VCaP (cell line): ENCODE data around the gene PCDHGA10.
"Not testable (repeated sequence)": the region's sequence is repeated elsewhere in the genome, so short reads cannot be mapped to it uniquely, and the experiment has no call there.

Experiments
- H3K27ac ChIP-seq: fragments of 450-650 bp; 2 replicates; pipeline ENCODE4 v1.5.1; 2017
- TF ChIP-seq, protein P1 (sequence below): fragments of 450-650 bp; conservative IDR thresholded peaks from 2 replicates; pipeline ENCODE4 v1.5.1; 2017; ENCODE audit warnings: mild to moderate bottlenecking, moderate library complexity

PCDHGA10 gene

GRCh38 chr5:141417494-141418172 lies 4.8 kb downstream of the PCDHGA10 start, which contains the start of gene PCDHGB7:
Gene PCDHGB7, plus strand, starts transcription at chr5:141417677. Its CDS starts 183 bp downstream, at chr5:141417860.
- TF ChIP-seq, protein P1, sequence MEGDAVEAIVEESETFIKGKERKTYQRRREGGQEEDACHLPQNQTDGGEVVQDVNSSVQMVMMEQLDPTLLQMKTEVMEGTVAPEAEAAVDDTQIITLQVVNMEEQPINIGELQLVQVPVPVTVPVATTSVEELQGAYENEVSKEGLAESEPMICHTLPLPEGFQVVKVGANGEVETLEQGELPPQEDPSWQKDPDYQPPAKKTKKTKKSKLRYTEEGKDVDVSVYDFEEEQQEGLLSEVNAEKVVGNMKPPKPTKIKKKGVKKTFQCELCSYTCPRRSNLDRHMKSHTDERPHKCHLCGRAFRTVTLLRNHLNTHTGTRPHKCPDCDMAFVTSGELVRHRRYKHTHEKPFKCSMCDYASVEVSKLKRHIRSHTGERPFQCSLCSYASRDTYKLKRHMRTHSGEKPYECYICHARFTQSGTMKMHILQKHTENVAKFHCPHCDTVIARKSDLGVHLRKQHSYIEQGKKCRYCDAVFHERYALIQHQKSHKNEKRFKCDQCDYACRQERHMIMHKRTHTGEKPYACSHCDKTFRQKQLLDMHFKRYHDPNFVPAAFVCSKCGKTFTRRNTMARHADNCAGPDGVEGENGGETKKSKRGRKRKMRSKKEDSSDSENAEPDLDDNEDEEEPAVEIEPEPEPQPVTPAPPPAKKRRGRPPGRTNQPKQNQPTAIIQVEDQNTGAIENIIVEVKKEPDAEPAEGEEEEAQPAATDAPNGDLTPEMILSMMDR, result peak; percentile 50
- not testable (repeated sequence) for H3K27ac ChIP-seq

- H3K27ac ChIP-seq, result no peak overlapping the region
- TF ChIP-seq, protein P1, result no peak
Observed at GRCh38 chr5:141419074-141419880, 6.5 kb downstream of the PCDHGA10 start.

GRCh38 chr5:141420855-141421488 lies 8.2 kb downstream of the PCDHGA10 start, which contains the start of gene PCDHGA11:
Gene PCDHGA11, plus strand, starts transcription at chr5:141421051. Its CDS starts 177 bp downstream, at chr5:141421228.
- TF ChIP-seq, protein P1, result 0 out of 2 replicates have a peak, but pooled peaks have one; percentile 5
- no peak within 1 kb of the TSS for H3K27ac ChIP-seq

GRCh38 chr5:141421489-141421855 lies 8.7 kb downstream of the PCDHGA10 start:
- H3K27ac ChIP-seq, result no peak overlapping the region
- TF ChIP-seq, protein P1, result no peak

DNA sequence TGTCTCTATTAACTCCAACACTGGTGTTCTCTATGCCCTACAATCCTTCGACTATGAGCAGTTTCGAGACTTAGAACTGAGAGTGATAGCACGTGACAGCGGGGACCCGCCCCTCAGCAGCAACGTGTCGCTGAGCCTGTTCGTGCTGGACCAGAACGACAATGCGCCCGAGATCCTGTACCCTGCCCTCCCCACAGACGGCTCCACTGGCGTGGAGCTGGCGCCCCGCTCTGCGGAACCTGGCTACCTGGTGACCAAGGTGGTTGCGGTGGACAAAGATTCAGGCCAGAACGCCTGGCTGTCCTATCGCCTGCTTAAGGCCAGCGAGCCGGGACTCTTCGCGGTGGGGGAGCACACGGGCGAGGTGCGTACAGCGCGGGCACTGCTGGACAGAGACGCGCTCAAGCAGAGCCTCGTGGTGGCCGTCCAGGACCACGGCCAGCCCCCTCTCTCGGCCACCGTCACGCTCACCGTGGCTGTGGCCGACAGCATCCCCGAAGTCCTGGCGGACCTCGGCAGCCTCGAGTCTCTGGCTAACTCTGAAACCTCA lies 10.0 kb downstream of the PCDHGA10 start:
- TF ChIP-seq, protein P1, result no peak
- H3K27ac ChIP-seq, result no peak overlapping the region

DNA sequence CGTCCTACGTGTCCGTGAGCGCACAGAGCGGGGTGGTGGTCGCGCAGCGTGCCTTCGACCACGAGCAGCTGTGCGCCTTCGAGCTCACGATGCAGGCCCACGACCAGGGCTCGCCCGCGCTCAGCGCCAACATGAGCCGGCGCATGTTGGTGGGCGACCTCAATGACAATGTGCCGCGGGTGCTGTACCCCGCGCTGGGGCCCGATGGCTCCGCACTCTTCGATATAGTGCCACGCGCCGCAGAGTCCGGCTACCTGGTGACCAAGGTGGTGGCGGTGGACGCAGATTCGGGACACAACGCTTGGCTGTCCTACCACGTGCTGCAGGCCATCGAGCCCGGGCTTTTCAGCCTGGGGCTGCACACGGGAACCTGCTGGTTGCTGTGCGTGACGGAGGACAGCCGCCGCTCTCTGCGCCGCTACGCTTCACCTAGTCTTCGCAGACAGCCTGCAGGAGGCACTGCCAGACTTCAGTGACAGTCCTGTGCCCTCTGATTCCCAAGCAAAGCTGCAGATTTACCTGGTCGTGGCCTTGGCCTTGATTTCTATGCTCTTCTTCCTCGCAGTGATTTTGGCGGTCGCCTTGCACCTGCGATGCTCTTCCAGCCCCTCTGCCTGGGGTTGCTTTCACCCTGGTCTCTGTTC lies 15.1 kb downstream of the PCDHGA10 start:
- H3K27ac ChIP-seq, result no peak overlapping the region
- TF ChIP-seq, protein P1, result no peak
